ENCODE results near the gene DPH2. TPM values are rescaled to one million over a fixed set of nuclear protein-coding genes. Genes with fewer than 3 reads are reported as not detected.
A peak's percentile ranks its signal among the peaks of the same experiment; 100 is the strongest.

Gene DPH2
- total and polyA plus RNA-seq, 10 of the 15 experiments (the other 5 are each of a cell fraction or from before 2014, with no cell fraction given), result 13.1 to 82.9 (median 52.0) TPM

- FAIRE-seq (peak; percentile 94), ATAC-seq (peak; percentile 80), DNase-seq (ENCODE audit: low read depth, low spot score) (peak; percentile 59)
- Histone ChIP-seq H3K9ac (ENCODE audit: control insufficient read depth, insufficient read depth, low read length) (peak within 1 kb of the TSS; percentile 88), H2AFZ (ENCODE audit: control insufficient read depth, low read depth, low read length) (peak within 1 kb of the TSS; percentile 92), H3K4me1 (ENCODE audit: control insufficient read depth, insufficient read depth, low read length) (peaks cover 31% of the 10 kb centered on the region), H3K79me2 (ENCODE audit: control insufficient read depth, insufficient read depth, low read length) (peaks cover 50% of the 10 kb centered on the region), H3K4me3 (peak within 1 kb of the TSS; percentile 95), H3K36me3 (ENCODE audit: control insufficient read depth in 2 of 2, insufficient read depth in 2 of 2, low read length in 1 of 2) (peaks cover 11 to 15% of the 10 kb centered on the region in 2 experiments), H3K27ac (ENCODE audit: control insufficient read depth, insufficient read depth) (peak within 1 kb of the TSS; percentile 73), H4K20me1 (ENCODE audit: control insufficient read depth, insufficient read depth) (no peaks in the 10 kb centered on the region), H3K9me3 (replicated peaks; ENCODE audit: control insufficient read depth, insufficient read depth, low read length) (no peaks in the 10 kb centered on the region), H3K27me3 (replicated peaks in 1 of 2; ENCODE audit: control insufficient read depth in 2 of 2, insufficient read depth in 2 of 2, low read length in 1 of 2) (no peaks in the 10 kb centered on the region), H3K4me2 (ENCODE audit: control insufficient read depth, insufficient read depth) (peak within 1 kb of the TSS; percentile 97)
- intact Hi-C loops (cut with micrococcal nuclease; ENCODE audit: unreplicated experiment) (loop anchor here (2.0 kb wide), 1 partner anchor 28 kb away; the partner anchor contains the start of gene IPO13), in situ Hi-C loops (cut with MboI) (no loop called here)
- no TSS peak for BruUV-seq (replicated peaks)
- ChIA-PET POLR2A (interaction anchor here (0.5 to 3.8 kb wide), 10 partner anchors 15 to 1761 kb away, joined by 3 to 18 read pairs (median 4); partner anchors contain the start of genes CCDC24, IPO13 and PPIH), RAD21 (ENCODE audit: unreplicated experiment) (interaction anchor here (1.1 to 3.0 kb wide), 4 partner anchors 16 to 211 kb away, joined by 3 to 10 read pairs (median 4); partner anchors contain the start of gene IPO13), CTCF (interaction anchor here (0.7 to 1.1 kb wide), 5 partner anchors 18 to 68 kb away, joined by 3 to 4 read pairs (median 3); partner anchors contain the start of gene IPO13), SMC1A (ENCODE audit: uncharacterized antibody, unreplicated experiment) (interaction anchor here (0.8 to 1.5 kb wide), 4 partner anchors 21 to 1157 kb away, joined by 3 to 4 read pairs (median 3); partner anchors contain the start of gene SVBP)
- WGBS (ENCODE audit: insufficient coverage, insufficient replicate concordance, low lambda C conversion rate, missing lambda C conversion rate), result 1% methylated on average over 82 of the region's 93 CpGs
- TF ChIP-seq CREM (IDR thresholded peaks at IDR 0.05; ENCODE audit: low read depth), result peak; percentile 97
- TF ChIP-seq YY1 (IDR thresholded peaks at IDR 0.05; ENCODE audit: low read depth, low read length), result peak; percentile 83
- TF ChIP-seq YBX1 (IDR thresholded peaks at IDR 0.05), result no peak
- 0 out of 2 replicates have a peak, but pooled peaks have one; percentile 71 for TF ChIP-seq PAX5 (IDR thresholded peaks at IDR 0.05; ENCODE audit: borderline replicate concordance, low read depth, low read length)
- TF ChIP-seq GABPA (IDR thresholded peaks at IDR 0.05; ENCODE audit: low read depth), result no peak
- peak; percentile 73 for TF ChIP-seq RB1 (IDR thresholded peaks at IDR 0.05; ENCODE audit: borderline replicate concordance)
- peak; percentile 92 for TF ChIP-seq POLR2A (IDR thresholded peaks at IDR 0.05; ENCODE audit: low read depth, low read length)
- peak; percentile 11; the same call in 1 of the 2 replicates for TF ChIP-seq TCF3 (IDR thresholded peaks at IDR 0.05; ENCODE audit: borderline replicate concordance, insufficient read depth, low read depth, low read length)
- peak; percentile 94 for TF ChIP-seq IKZF1 (conservative IDR thresholded peaks at IDR 0.05)
- no peak for TF ChIP-seq CUX1 (IDR thresholded peaks at IDR 0.05; ENCODE audit: insufficient replicate concordance, low read depth, low read length)
- peak; percentile 62 for TF ChIP-seq ZBTB11 (CRISPR knock-in tag; IDR thresholded peaks at IDR 0.05)
- TF ChIP-seq PKNOX1 (IDR thresholded peaks at IDR 0.05), result peak; percentile 64
Measured at GRCh38 chr1:43974443-43975248, 4.8 kb downstream of the DPH2 start, which contains the start of gene ATP6V0B. ATP6V0B (plus strand) TSS chr1:43974960; CDS start chr1:43975041, 81 bp downstream.

All from GM12878 (cell line).